A673 (cell line): ENCODE measurements around the gene NRXN3. TPM values are rescaled to one million over a fixed set of nuclear protein-coding genes. Genes with fewer than 3 reads are reported as not detected.

Experiments
- BruUV-seq: library from RNA; stranded (reverse); fragments of 400-500 nt; replicated peaks from 2 replicates; lab custom pipeline; 2021; lab: Mats Ljungman, UMichigan
- CTCF ChIA-PET: fragments of 300-600 bp; sonication (Branson Sonifier 250); formaldehyde crosslinking; loops from one replicate; lab custom pipeline; 2022; ENCODE audit warnings: antibody characterized with exemption; lab: Charles Lee
- POLR2A ChIA-PET: fragments of 300-600 bp; sonication (Branson Sonifier 250); formaldehyde crosslinking; loops from one replicate; lab custom pipeline; 2022; ENCODE audit warnings: antibody characterized with exemption; ENCODE audit not compliant: low non-redundant PET; lab: Charles Lee
- DNase-seq: peaks from one replicate; pipeline ENCODE4 v3.0.0-alpha.2; 2015; ENCODE audit warnings: low spot score
- H3K27ac ChIP-seq: fragments of 200-600 bp; sonication (generic); 2 replicates; pipeline ENCODE4 v1.5.1; 2016; ENCODE audit warnings: mixed run types, low read depth, mild to moderate bottlenecking, mixed read lengths, antibody characterized with exemption, low read length; ENCODE audit not compliant: poor library complexity, severe bottlenecking
- H3K27me3 ChIP-seq: fragments of 200-600 bp; sonication (generic); replicated peaks from 2 replicates; pipeline ENCODE4 v1.6.1; 2017; ENCODE audit warnings: mixed run types, low read depth, mild to moderate bottlenecking, mixed read lengths, antibody characterized with exemption, low read length; ENCODE audit not compliant: insufficient read depth, poor library complexity
- H3K36me3 ChIP-seq: fragments of 200-600 bp; sonication (generic); 2 replicates; pipeline ENCODE4 v1.6.1; 2016; ENCODE audit warnings: mixed run types, mild to moderate bottlenecking, mixed read lengths, antibody characterized with exemption, low read length; ENCODE audit not compliant: insufficient read depth, poor library complexity, severe bottlenecking
- H3K4me1 ChIP-seq: fragments of 200-600 bp; sonication (generic); 2 replicates; pipeline ENCODE4 v1.6.1; 2017; ENCODE audit warnings: mixed run types, mild to moderate bottlenecking, mixed read lengths, antibody characterized with exemption, low read length; ENCODE audit not compliant: insufficient read depth, poor library complexity, severe bottlenecking
- H3K4me3 ChIP-seq: fragments of 200-600 bp; sonication (generic); 2 replicates; pipeline ENCODE4 v1.5.1; 2016; ENCODE audit warnings: low read depth, mixed run types, mild to moderate bottlenecking, mixed read lengths, low read length; ENCODE audit not compliant: poor library complexity, severe bottlenecking
- H3K9me3 ChIP-seq: fragments of 200-600 bp; sonication (generic); 2 replicates; pipeline ENCODE4 v1.6.1; 2016; ENCODE audit warnings: mixed run types, low read depth, mild to moderate bottlenecking, mixed read lengths, antibody characterized with exemption, low read length; ENCODE audit not compliant: poor library complexity, severe bottlenecking
- EZH2 ChIP-seq: fragments of 200-600 bp; sonication (generic); IDR thresholded peaks from 2 replicates; pipeline ENCODE4 v1.6.1; 2017; ENCODE audit warnings: borderline replicate concordance, low read depth, mild to moderate bottlenecking, mixed read lengths, antibody characterized with exemption, low read length; ENCODE audit not compliant: poor library complexity, severe bottlenecking
- intact Hi-C: fragments of 100-400 bp; cut with micrococcal nuclease; formaldehyde crosslinking; loops from one replicate; pipeline ENCODE4 v1.10.0; 2022; ENCODE audit not compliant: unreplicated experiment
- total RNA-seq: library from RNA; stranded (reverse); gene quantifications from 2 replicates; pipeline ENCODE4 v1.2.3, GENCODE V29; 2021
- TF ChIP-seq, protein P1 (sequence below): fragments of 300-800, 200-600 bp; sonication (generic); conservative IDR thresholded peaks from 2 replicates; pipeline ENCODE4 v1.5.1; 2017; ENCODE audit warnings: low read depth, mild to moderate bottlenecking, antibody characterized with exemption, low read length, moderate library complexity, mixed read lengths

NRXN3 gene
- total RNA-seq, 1 experiment from 2014 or later: 0.21 TPM

DNA sequence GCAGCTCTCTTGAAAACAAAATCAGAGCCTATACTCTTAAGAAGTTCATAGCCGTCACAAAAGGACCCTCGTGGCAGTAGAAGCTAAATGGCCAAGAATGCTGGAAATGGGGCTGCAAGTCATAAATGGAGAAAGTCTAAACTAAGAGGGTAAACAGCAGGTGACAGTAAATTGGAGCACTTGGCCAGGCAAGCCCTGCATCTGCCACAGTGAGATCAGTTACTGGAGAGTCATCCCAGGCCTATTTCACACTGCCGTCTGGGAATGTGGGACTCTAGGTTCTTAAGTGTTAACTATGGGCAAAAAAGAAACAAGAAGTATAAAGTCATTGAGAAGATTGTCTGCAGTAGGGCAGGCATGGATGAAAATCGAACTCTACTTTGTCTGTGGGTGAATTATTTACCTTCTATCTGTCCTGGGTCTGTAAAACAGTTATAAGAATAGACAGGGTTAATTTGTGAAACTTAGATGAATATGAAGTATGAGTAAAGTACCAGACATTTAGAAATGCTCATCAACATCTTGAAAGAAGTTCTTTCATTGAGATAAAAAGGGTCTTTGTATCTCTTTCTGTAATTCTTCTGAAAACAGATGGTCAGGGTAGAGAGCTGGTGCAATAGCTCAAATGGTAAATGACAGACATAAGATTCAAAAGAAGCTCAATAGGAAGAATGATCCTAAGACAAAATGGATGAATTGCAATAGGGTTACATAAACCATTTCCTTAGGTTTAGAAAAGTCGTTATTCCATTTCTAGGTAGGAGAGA, 1248.7 kb downstream of the NRXN3 start:
- Histone ChIP-seq H3K4me3 (no peak overlapping the region), H3K27me3 (no peaks in the 10 kb centered on the region), H3K4me1 (no peaks in the 10 kb centered on the region), H3K27ac (no peak overlapping the region), H3K9me3 (no peaks in the 10 kb centered on the region), H3K36me3 (no peaks in the 10 kb centered on the region)
- POLR2A ChIA-PET: no interaction called here
- intact Hi-C loops: no loop called here
- BruUV-seq: no TSS peak
- CTCF ChIA-PET: no interaction called here
- no peak for DNase-seq
- TF ChIP-seq, protein P1, sequence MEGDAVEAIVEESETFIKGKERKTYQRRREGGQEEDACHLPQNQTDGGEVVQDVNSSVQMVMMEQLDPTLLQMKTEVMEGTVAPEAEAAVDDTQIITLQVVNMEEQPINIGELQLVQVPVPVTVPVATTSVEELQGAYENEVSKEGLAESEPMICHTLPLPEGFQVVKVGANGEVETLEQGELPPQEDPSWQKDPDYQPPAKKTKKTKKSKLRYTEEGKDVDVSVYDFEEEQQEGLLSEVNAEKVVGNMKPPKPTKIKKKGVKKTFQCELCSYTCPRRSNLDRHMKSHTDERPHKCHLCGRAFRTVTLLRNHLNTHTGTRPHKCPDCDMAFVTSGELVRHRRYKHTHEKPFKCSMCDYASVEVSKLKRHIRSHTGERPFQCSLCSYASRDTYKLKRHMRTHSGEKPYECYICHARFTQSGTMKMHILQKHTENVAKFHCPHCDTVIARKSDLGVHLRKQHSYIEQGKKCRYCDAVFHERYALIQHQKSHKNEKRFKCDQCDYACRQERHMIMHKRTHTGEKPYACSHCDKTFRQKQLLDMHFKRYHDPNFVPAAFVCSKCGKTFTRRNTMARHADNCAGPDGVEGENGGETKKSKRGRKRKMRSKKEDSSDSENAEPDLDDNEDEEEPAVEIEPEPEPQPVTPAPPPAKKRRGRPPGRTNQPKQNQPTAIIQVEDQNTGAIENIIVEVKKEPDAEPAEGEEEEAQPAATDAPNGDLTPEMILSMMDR: no peak
- TF ChIP-seq EZH2: no peak

DNA sequence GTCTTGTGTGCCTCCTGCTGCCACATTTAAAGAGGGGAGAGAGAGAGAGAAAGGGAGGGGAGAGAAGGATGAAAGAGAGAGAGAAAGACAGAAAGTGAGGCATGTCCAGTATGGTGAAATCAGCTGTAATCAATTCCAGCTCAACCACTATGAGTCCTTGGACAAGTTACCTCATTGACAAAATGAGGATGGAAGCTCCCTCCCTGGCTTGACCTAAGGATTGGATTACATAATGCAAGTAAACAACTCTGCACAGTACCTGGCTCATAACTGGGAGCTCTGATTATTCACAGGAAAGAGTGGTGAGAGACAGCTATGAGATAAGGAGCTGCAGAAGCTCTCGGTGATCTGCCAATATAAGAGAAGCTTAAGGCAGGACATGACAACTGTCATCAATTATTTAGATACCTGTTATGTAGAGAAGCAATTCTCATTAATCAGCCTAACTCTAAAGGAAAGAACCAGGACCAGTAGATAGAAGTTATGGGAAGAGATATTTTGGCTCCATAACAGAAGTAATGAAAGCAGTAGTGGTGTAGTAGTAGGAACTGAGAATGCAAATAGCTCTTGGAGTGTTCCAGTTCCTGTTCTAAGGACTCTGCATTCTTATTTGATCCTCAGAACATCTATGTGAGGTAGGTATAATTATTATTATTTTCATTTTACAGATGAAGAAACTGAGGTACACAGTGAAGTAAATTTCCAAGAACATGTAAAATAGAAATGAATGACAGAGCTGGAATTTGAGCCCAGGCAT, 1249.6 kb downstream of the NRXN3 start:
- Histone ChIP-seq H3K9me3 (no peaks in the 10 kb centered on the region), H3K27ac (no peak overlapping the region), H3K36me3 (no peaks in the 10 kb centered on the region), H3K4me3 (no peak overlapping the region), H3K4me1 (no peaks in the 10 kb centered on the region), H3K27me3 (no peaks in the 10 kb centered on the region)
- ChIA-PET CTCF (no interaction called here), POLR2A (no interaction called here)
- TF ChIP-seq, protein P1: no peak
- TF ChIP-seq EZH2: no peak
- no TSS peak for BruUV-seq
- intact Hi-C loops: no loop called here
- no peak for DNase-seq

DNA sequence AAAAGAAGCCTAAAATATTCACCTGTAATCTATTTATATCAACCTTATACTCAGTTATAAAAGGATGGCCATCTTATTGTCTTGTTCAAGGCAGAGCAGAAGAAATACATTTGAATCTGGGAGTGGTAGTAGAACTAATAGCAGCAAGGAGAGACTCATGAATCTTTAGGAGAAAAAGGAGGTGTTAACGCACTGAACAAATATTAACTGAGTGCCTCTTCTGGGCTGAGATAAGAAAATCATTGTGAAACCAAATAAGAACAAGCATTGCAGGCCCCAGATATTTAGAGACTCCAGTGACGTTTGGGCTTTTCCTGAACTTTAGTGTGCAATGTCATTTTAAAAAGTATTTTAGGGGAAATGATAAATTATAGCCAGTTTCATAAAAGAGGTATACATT, 1250.6 kb downstream of the NRXN3 start:
- no peaks in the 10 kb centered on the region for H3K4me1 ChIP-seq
- intact Hi-C loops: no loop called here
- H3K27me3 ChIP-seq: no peaks in the 10 kb centered on the region
- no peak overlapping the region for H3K4me3 ChIP-seq
- TF ChIP-seq, protein P1: no peak
- no peak for TF ChIP-seq EZH2
- ChIA-PET CTCF (no interaction called here), POLR2A (no interaction called here)
- H3K9me3 ChIP-seq: no peaks in the 10 kb centered on the region
- H3K27ac ChIP-seq: no peak overlapping the region
- BruUV-seq: no TSS peak
- no peaks in the 10 kb centered on the region for H3K36me3 ChIP-seq
- no peak for DNase-seq
